H9 (cell line): Measurements from ENCODE around the gene DYRK1A. TPM values are rescaled to one million over a fixed set of nuclear protein-coding genes. Genes with fewer than 3 reads are reported as not detected.

Experiments
- DNase-seq: peaks from one replicate; pipeline ENCODE4 v3.0.0-alpha.2; 2017
- H2AFZ ChIP-seq: one replicate; pipeline ENCODE4 v1.6.1; 2013; ENCODE audit warnings: mild to moderate bottlenecking, low read length, control low read depth, moderate library complexity
- H2AK5ac ChIP-seq: 2 replicates; pipeline ENCODE4 v1.6.1; 2013; ENCODE audit warnings: low read length, control low read depth, mixed read lengths; ENCODE audit not compliant: insufficient read length
- H2BK120ac ChIP-seq: one replicate; pipeline ENCODE4 v1.6.1; 2013; ENCODE audit warnings: low read depth, mild to moderate bottlenecking, low read length, control low read depth, inconsistent platforms; ENCODE audit not compliant: poor library complexity, severe bottlenecking
- H2BK12ac ChIP-seq: 2 replicates; pipeline ENCODE4 v1.6.1; 2013; ENCODE audit warnings: low read length, control low read depth, mixed read lengths, low read depth; ENCODE audit not compliant: insufficient read length
- H2BK15ac ChIP-seq: 2 replicates; pipeline ENCODE4 v1.6.1; 2013; ENCODE audit warnings: low read depth, low read length, control low read depth
- H2BK20ac ChIP-seq: one replicate; pipeline ENCODE4 v1.6.1; 2013; ENCODE audit warnings: low read depth, mild to moderate bottlenecking, low read length, control low read depth, inconsistent platforms; ENCODE audit not compliant: poor library complexity, severe bottlenecking
- H2BK5ac ChIP-seq: 2 replicates; pipeline ENCODE4 v1.6.1; 2013; ENCODE audit warnings: low read length, control low read depth, mixed read lengths; ENCODE audit not compliant: insufficient read length
- H3K14ac ChIP-seq: 2 replicates; pipeline ENCODE4 v1.6.1; 2013; ENCODE audit warnings: low read length, control low read depth; ENCODE audit not compliant: insufficient read depth
- H3K18ac ChIP-seq: 2 replicates; pipeline ENCODE4 v1.6.1; 2013; ENCODE audit warnings: low read depth, mild to moderate bottlenecking, mixed read lengths, low read length, control low read depth; ENCODE audit not compliant: insufficient read length
- H3K23ac ChIP-seq: 2 replicates; pipeline ENCODE4 v1.6.1; 2013; ENCODE audit warnings: low read length, control low read depth, mixed read lengths, low read depth; ENCODE audit not compliant: insufficient read length
- H3K23me2 ChIP-seq: 2 replicates; pipeline ENCODE4 v1.6.1; 2013; ENCODE audit warnings: low read depth, mild to moderate bottlenecking, mixed read lengths, low read length, control low read depth; ENCODE audit not compliant: insufficient read length, poor library complexity, severe bottlenecking
- H3K27ac ChIP-seq: 2 replicates; pipeline ENCODE4 v1.5.1; 2013; ENCODE audit warnings: low read length, control low read depth, mixed read lengths, low read depth; ENCODE audit not compliant: insufficient read length
- H3K27me3 ChIP-seq: 2 replicates; pipeline ENCODE4 v1.6.1; 2013; ENCODE audit warnings: low read length, control low read depth, inconsistent platforms; ENCODE audit not compliant: insufficient read depth
- H3K4ac ChIP-seq: 2 replicates; pipeline ENCODE4 v1.6.1; 2013; ENCODE audit warnings: low read depth, mild to moderate bottlenecking, control low read depth, inconsistent platforms, low read length, moderate library complexity
- H3K4me1 ChIP-seq: 2 replicates; pipeline ENCODE4 v1.6.1; 2013; ENCODE audit warnings: low read length, control low read depth, inconsistent platforms; ENCODE audit not compliant: insufficient read depth
- H3K4me2 ChIP-seq: 2 replicates; pipeline ENCODE4 v1.6.1; 2013; ENCODE audit warnings: low read length, control low read depth, mixed read lengths; ENCODE audit not compliant: insufficient read length, insufficient read depth
- H3K56ac ChIP-seq: 2 replicates; pipeline ENCODE4 v1.6.1; 2013; ENCODE audit warnings: low read depth, mild to moderate bottlenecking, mixed read lengths, low read length, control low read depth; ENCODE audit not compliant: insufficient read length
- H3K79me1 ChIP-seq: 2 replicates; pipeline ENCODE4 v1.6.1; 2013; ENCODE audit warnings: low read depth, mild to moderate bottlenecking, moderate library complexity, low read length, control low read depth, inconsistent platforms; ENCODE audit not compliant: insufficient read depth, poor library complexity, severe bottlenecking
- H3K79me2 ChIP-seq: 2 replicates; pipeline ENCODE4 v1.6.1; 2013; ENCODE audit warnings: low read length, control low read depth, inconsistent platforms; ENCODE audit not compliant: insufficient read depth
- H3K9ac ChIP-seq: 2 replicates; pipeline ENCODE4 v1.6.1; 2013; ENCODE audit warnings: low read length, control low read depth, mixed read lengths; ENCODE audit not compliant: insufficient read length; ENCODE audit errors: extremely low read depth
- H3K9me3 ChIP-seq: one replicate; pipeline ENCODE4 v1.6.1; 2013; ENCODE audit warnings: low read depth, low read length, inconsistent platforms; ENCODE audit not compliant: control insufficient read depth
- H3T11ph ChIP-seq: one replicate; pipeline ENCODE4 v1.6.1; 2013; ENCODE audit warnings: mild to moderate bottlenecking, low read length, control low read depth, inconsistent platforms
- H4K20me1 ChIP-seq: one replicate; pipeline ENCODE4 v1.6.1; 2013; ENCODE audit not compliant: control insufficient read depth, insufficient read length, insufficient read depth
- H4K5ac ChIP-seq: 2 replicates; pipeline ENCODE4 v1.6.1; 2013; ENCODE audit warnings: low read depth, mild to moderate bottlenecking, mixed read lengths, low read length, control low read depth; ENCODE audit not compliant: insufficient read length
- H4K8ac ChIP-seq: replicated peaks from 2 replicates; pipeline ENCODE4 v1.6.1; 2013; ENCODE audit warnings: low read length, control low read depth, mixed read lengths, low read depth; ENCODE audit not compliant: insufficient read length
- H4K91ac ChIP-seq: 2 replicates; pipeline ENCODE4 v1.6.1; 2013; ENCODE audit warnings: low read depth, mild to moderate bottlenecking, moderate library complexity, mixed read lengths, low read length, control low read depth; ENCODE audit not compliant: insufficient read length
- H3K27ac Mint-ChIP-seq, 3 experiments: 2 replicates in 2 of 3; 3 replicates in 1 of 3; pipeline ENCODE4 v1.8.0; 2020 to 2021; ENCODE audit warnings: mixed read lengths in 3 of 3, mild to moderate bottlenecking in 1 of 3, moderate library complexity in 1 of 3
- H3K27me3 Mint-ChIP-seq: 2 replicates; pipeline ENCODE4 v1.8.0; 2021; ENCODE audit warnings: low read depth, mild to moderate bottlenecking, moderate library complexity, mixed read lengths
- H3K36me3 Mint-ChIP-seq, 3 experiments: 2 replicates in 2 of 3; 3 replicates in 1 of 3; pipeline ENCODE4 v1.8.0; 2020 to 2021; ENCODE audit warnings: low read depth in 3 of 3, mixed read lengths in 3 of 3; ENCODE audit not compliant: insufficient read depth in 1 of 3
- H3K4me1 Mint-ChIP-seq, 2 experiments: 2 replicates each; pipeline ENCODE4 v1.8.0; 2020; ENCODE audit warnings: mixed read lengths in 2 of 2
- H3K4me3 Mint-ChIP-seq, 2 experiments: 2 replicates in 1 of 2; 3 replicates in 1 of 2; pipeline ENCODE4 v1.8.0; 2020 to 2021; ENCODE audit warnings: mild to moderate bottlenecking in 2 of 2, mixed read lengths in 2 of 2, moderate library complexity in 1 of 2
- H3K9me3 Mint-ChIP-seq, 2 experiments: 2 replicates in 1 of 2; 3 replicates in 1 of 2; pipeline ENCODE4 v1.8.0; 2020; ENCODE audit warnings: mild to moderate bottlenecking in 2 of 2, mixed read lengths in 2 of 2, moderate library complexity in 1 of 2
- WGBS: extraction: QIAGEN DNeasy Blood & Tissue Kit; methylation state at CpG from one replicate; pipeline ENCODE4 v1.1.7; 2013; ENCODE audit warnings: missing lambda C conversion rate, low lambda C conversion rate, mixed read lengths; ENCODE audit not compliant: insufficient read length; ENCODE audit errors: extremely low coverage; 5-methylcytosine and 5-hydroxymethylcytosine counted together
- total RNA-seq: library from RNA; stranded (reverse); gene quantifications from 2 replicates; pipeline ENCODE4 v1.2.1, GENCODE V29; 2021
- TF ChIP-seq, protein P1 (sequence below): fragments of 200-600 bp; sonication (generic); conservative IDR thresholded peaks from 3 replicates; pipeline ENCODE4 v1.8.0; 2021; ENCODE audit warnings: antibody characterized with exemption, mild to moderate bottlenecking

DYRK1A gene
- total RNA-seq, 1 experiment from 2014 or later: 73.6 TPM

DNA sequence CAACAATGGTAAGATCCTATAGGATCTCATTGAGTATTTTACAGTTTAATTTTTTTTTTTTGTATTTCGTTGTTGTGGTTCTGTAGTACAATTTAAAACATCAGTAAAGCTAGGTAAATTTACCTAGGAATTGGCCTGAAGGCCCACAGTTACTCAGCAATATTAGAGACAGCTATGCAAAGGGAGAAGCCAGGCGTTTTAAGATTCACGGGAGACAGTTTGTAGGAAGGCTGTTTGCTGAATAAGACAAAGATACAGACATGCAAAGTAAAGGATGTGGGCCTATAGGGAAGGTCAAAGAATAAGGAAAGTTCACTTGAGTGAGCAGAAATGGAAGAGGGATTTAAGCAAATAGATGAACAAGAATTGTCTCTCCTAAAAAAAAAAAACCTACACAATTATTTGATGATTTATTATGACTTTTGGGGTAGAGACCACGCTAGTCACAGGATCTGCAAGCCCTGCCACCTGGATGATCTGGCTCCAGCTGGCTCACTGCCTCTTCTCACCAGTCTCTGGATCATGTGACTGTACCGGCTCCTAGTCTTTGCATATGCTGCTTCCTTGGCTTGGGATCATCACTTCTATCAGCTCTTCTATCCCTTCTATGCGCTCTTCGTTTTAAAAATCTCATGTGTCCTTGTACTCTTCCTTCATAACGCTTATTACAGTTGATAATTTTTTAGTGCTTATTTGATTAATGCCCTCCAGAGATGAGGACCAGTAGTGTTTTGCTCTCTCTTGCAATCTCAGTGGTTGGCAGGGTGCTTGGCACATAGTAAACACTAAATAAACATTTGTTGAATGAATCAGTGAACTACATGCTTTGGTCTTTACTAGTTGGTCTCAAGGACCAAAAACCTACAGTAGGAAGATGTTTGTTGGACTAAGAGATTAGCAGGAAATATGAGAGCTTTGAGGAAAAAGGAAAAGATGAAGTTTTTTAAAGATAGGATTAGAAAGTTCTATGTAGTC lies 14.1 kb downstream of the DYRK1A start:
- Histone ChIP-seq H3K56ac (no peak overlapping the region), H3K14ac (no peak overlapping the region), H3K27ac (peak overlapping the region; percentile 26), H3K4ac (no peak overlapping the region), H2BK120ac (no peak overlapping the region), H3K4me1 (peaks cover 11% of the 10 kb centered on the region), H2BK5ac (no peak overlapping the region), H3K23ac (no peak overlapping the region), H3T11ph (no peak overlapping the region), H2AK5ac (no peak overlapping the region), H3K9ac (peak overlapping the region; percentile 38), H3K79me2 (peaks cover 85% of the 10 kb centered on the region), H2BK15ac (no peak overlapping the region), H3K4me2 (no peak overlapping the region), H3K27me3 (no peaks in the 10 kb centered on the region), H3K79me1 (peaks cover 2% of the 10 kb centered on the region), H2BK12ac (no peak overlapping the region), H2BK20ac (no peak overlapping the region), H3K18ac (no peak overlapping the region), H3K23me2 (no peaks in the 10 kb centered on the region), H4K91ac (no peak overlapping the region), H3K9me3 (no peaks in the 10 kb centered on the region), H2AFZ (no peak overlapping the region), H4K8ac (no peak overlapping the region), H4K5ac (no peak overlapping the region), H4K20me1 (no peaks in the 10 kb centered on the region)
- H3K9me3 Mint-ChIP-seq: no peaks in the 10 kb centered on the region
- no CpG with 5 or more reads among the region's 8 CpGs for WGBS
- peaks cover 69 to 74% of the 10 kb centered on the region in 2 experiments for H3K4me1 Mint-ChIP-seq
- DNase-seq: peak; percentile 49
- H3K4me3 Mint-ChIP-seq: no peak overlapping the region
- peak overlapping the region; percentile 0 to 94 (median 9); a peak in 6 of 7 replicates for H3K27ac Mint-ChIP-seq
- no peaks in the 10 kb centered on the region; a peak in 1 of 7 replicates for H3K36me3 Mint-ChIP-seq
- H3K27me3 Mint-ChIP-seq: no peaks in the 10 kb centered on the region
- TF ChIP-seq, protein P1, sequence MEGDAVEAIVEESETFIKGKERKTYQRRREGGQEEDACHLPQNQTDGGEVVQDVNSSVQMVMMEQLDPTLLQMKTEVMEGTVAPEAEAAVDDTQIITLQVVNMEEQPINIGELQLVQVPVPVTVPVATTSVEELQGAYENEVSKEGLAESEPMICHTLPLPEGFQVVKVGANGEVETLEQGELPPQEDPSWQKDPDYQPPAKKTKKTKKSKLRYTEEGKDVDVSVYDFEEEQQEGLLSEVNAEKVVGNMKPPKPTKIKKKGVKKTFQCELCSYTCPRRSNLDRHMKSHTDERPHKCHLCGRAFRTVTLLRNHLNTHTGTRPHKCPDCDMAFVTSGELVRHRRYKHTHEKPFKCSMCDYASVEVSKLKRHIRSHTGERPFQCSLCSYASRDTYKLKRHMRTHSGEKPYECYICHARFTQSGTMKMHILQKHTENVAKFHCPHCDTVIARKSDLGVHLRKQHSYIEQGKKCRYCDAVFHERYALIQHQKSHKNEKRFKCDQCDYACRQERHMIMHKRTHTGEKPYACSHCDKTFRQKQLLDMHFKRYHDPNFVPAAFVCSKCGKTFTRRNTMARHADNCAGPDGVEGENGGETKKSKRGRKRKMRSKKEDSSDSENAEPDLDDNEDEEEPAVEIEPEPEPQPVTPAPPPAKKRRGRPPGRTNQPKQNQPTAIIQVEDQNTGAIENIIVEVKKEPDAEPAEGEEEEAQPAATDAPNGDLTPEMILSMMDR: no peak
